ENCODE results near the gene ATOH8. TPM values are rescaled to one million over a fixed set of nuclear protein-coding genes. Genes with fewer than 3 reads are reported as not detected.

The ATOH8 gene
- total and polyA plus RNA-seq, 2 donors (not counting 3 experiments of a cell fraction or from before 2014, with no cell fraction given) = 10.3 to 12.8 TPM

- Histone ChIP-seq H3K4me3 (replicated peaks in 1 of 3; ENCODE audit: insufficient read depth in 1 of 3, low read depth in 1 of 3, low read length in 3 of 3) (no peak overlapping the region), H3K27ac (ENCODE audit: insufficient read depth, low read depth, low read length) (no peak overlapping the region), H3K9me1 (replicated peaks; ENCODE audit: control insufficient read depth, extremely low read depth, insufficient read depth, low read length) (no peaks in the 10 kb centered on the region), H3K4me2 (ENCODE audit: insufficient read depth, low read length) (no peak overlapping the region), H3K9me3 (replicated peaks; ENCODE audit: control insufficient read depth, insufficient read depth, low read length) (no peaks in the 10 kb centered on the region), H3K79me2 (ENCODE audit: control insufficient read depth, insufficient read depth, low read length) (no peaks in the 10 kb centered on the region), H3K9ac (replicated peaks; ENCODE audit: extremely low read depth, insufficient read depth, low read length) (no peak overlapping the region), H4K20me1 (replicated peaks; ENCODE audit: control insufficient read depth, extremely low read depth, insufficient read depth, low read length) (no peaks in the 10 kb centered on the region), H3K36me3 (ENCODE audit: control insufficient read depth in 2 of 2, extremely low read depth in 1 of 2, insufficient read depth in 2 of 2, low read length in 2 of 2) (no peaks in the 10 kb centered on the region), H2AFZ (ENCODE audit: low read depth, low read length) (no peak overlapping the region), H3K4me1 (ENCODE audit: control insufficient read depth, extremely low read depth, insufficient read depth, low read length) (no peaks in the 10 kb centered on the region), H3K27me3 (ENCODE audit: control insufficient read depth in 2 of 2, insufficient read depth in 2 of 2, low read length in 2 of 2) (no peaks in the 10 kb centered on the region)
- FAIRE-seq = no peak
- no peak for TF ChIP-seq JUN (IDR thresholded peaks at IDR 0.05; ENCODE audit: borderline replicate concordance, insufficient read depth, insufficient read length, low read depth)
- no peak for TF ChIP-seq POLR2AphosphoS5 (IDR thresholded peaks at IDR 0.05; ENCODE audit: insufficient read depth, low read depth, low read length)
- no peak for TF ChIP-seq CTCF (IDR thresholded peaks at IDR 0.05; ENCODE audit: extremely low read depth in 1 of 2, insufficient read depth in 1 of 2, low read depth in 1 of 2, low read length in 2 of 2)
- TF ChIP-seq POLR2A (IDR thresholded peaks at IDR 0.05; ENCODE audit: low read depth, low read length) = no peak
- TF ChIP-seq GATA2 (IDR thresholded peaks at IDR 0.05; ENCODE audit: insufficient read depth, insufficient read length, low read depth, low read length) = no peak
- TF ChIP-seq EZH2 (IDR thresholded peaks at IDR 0.05; ENCODE audit: borderline replicate concordance, low read depth, low read length, severe bottlenecking) = no peak
- no peak for TF ChIP-seq MYC (IDR thresholded peaks at IDR 0.05; ENCODE audit: low read depth, low read length)
- POLR2A ChIA-PET = no interaction called here
- BruUV-seq (replicated peaks) = no TSS peak
- intact Hi-C loops (cut with micrococcal nuclease) (loop anchor here (1.0 kb wide), 2 partner anchors 54 to 75 kb away; no protein-coding TSS in a partner anchor), dilution Hi-C loops (cut with MboI; ENCODE audit: extremely low pct_ligation_motif_present, low sequenced_read_pairs) (loop anchor here (25.0 kb wide), 1 partner anchor 92 kb away; no protein-coding TSS in a partner anchor)
- CTCF ChIA-PET = interaction anchor here (1.1 to 3.2 kb wide), 10 partner anchors 10 to 167 kb away, joined by 3 to 27 read pairs (median 6); partner anchors contain the start of gene ATOH8
- no peak for DNase-seq (ENCODE audit: low read depth, low spot score)
These were observed 50.1 kb downstream of the ATOH8 start for GRCh38 chr2:85803704-85804425.

Data from endothelial cell of umbilical vein (primary cell).